Aorta (tissue), 5 donors: ENCODE data around the gene SLC13A4. TPM values are rescaled to one million over a fixed set of nuclear protein-coding genes. Genes with fewer than 3 reads are reported as not detected.

ENCODE experiments used
- ATAC-seq: fragments of 200-7000 bp; cut with Tn5 transposase; one replicate; pipeline ENCODE4 v1.9.1; 2022; ENCODE audit warnings: moderate library complexity; ENCODE audit not compliant: low FRiP score
- DNase-seq, 2 donors: peaks; one replicate each; pipeline ENCODE4 v3.0.0-alpha.2; 2020
- H3K27ac ChIP-seq, 2 donors: one replicate each; pipeline ENCODE4 v1.5.1; 2013; ENCODE audit warnings: low read length in 2 of 2, mild to moderate bottlenecking in 2 of 2, moderate library complexity in 2 of 2, control low read depth in 1 of 2, inconsistent platforms in 1 of 2, low read depth in 1 of 2
- H3K27me3 ChIP-seq, 2 donors: one replicate each; pipeline ENCODE4 v1.6.1; 2013; ENCODE audit warnings: control low read depth in 1 of 2, low read length in 1 of 2, mild to moderate bottlenecking in 1 of 2, moderate library complexity in 1 of 2; ENCODE audit not compliant: insufficient read depth in 2 of 2, control insufficient read depth in 1 of 2
- H3K36me3 ChIP-seq, 2 donors: one replicate each; pipeline ENCODE4 v1.6.1; 2013; ENCODE audit warnings: control low read depth in 1 of 2, low read length in 1 of 2, mild to moderate bottlenecking in 1 of 2; ENCODE audit not compliant: insufficient read depth in 2 of 2, control insufficient read depth in 1 of 2
- H3K4me1 ChIP-seq, 2 donors: one replicate each; pipeline ENCODE4 v1.6.1; 2013; ENCODE audit warnings: low read length in 2 of 2, control low read depth in 1 of 2, mild to moderate bottlenecking in 1 of 2, moderate library complexity in 1 of 2; ENCODE audit not compliant: insufficient read depth in 2 of 2, control insufficient read depth in 1 of 2
- H3K4me3 ChIP-seq, 2 donors: one replicate each; pipeline ENCODE4 v1.5.1; 2013; ENCODE audit warnings: low read length in 2 of 2, control low read depth in 1 of 2, mild to moderate bottlenecking in 1 of 2
- H3K9me3 ChIP-seq: one replicate; pipeline ENCODE4 v1.6.1; 2013; ENCODE audit warnings: mild to moderate bottlenecking, low read length; ENCODE audit not compliant: control insufficient read depth
- WGBS, 2 donors: extraction: QIAGEN DNeasy Blood & Tissue Kit; methylation state at CpG; one replicate each; pipeline ENCODE4 v1.1.7; 2013; 5-methylcytosine and 5-hydroxymethylcytosine counted together
- intact Hi-C, 2 donors: fragments of 100-400 bp; cut with DNase I; formaldehyde crosslinking; loops; one replicate each; pipeline versions ENCODE4 v1.14.2 to v1.15.0; 2022
- polyA plus RNA-seq, 2 donors: library from polyadenylated mRNA; stranded (reverse); fragments of 200-250 nt; gene quantifications; one replicate each; pipeline ENCODE4 v1.2.3, GENCODE V29; 2013
- total RNA-seq, 2 donors: library from RNA; stranded (reverse); fragmentation: NEBNext Ultra II Directional; extraction: Animal tissue kit (Norgen Biotek cat#: 25700); gene quantifications; one replicate each; pipeline ENCODE4 v1.2.1, GENCODE V29; 2021
- donor health status: healthy with polysubstance abuse.
- donor health status: Bipolar disorder and iron deficiency.
- donor health status: DM: no; HTN: no; CAD: no.
- donor health status: DM: no; HTN: no; CAD: no.
- donor health status: DM: yes; HTN: yes; CAD: no.

Gene SLC13A4
- total and polyA plus RNA-seq, 4 donors = 1.7 to 2.2 (median 2.0) TPM; not detected in 1

GRCh38 chr7:135712182-135712782, 15.7 kb downstream of the SLC13A4 start:
- Histone ChIP-seq H3K36me3 (no peaks in the 10 kb centered on the region), H3K9me3 (no peaks in the 10 kb centered on the region), H3K27me3 (no peaks in the 10 kb centered on the region), H3K27ac (no peak overlapping the region), H3K4me1 (no peaks in the 10 kb centered on the region), H3K4me3 (no peak overlapping the region)
- ATAC-seq (no peak), DNase-seq (no peak)
- 70 to 72% methylated on average over 4 of the region's 4 CpGs for WGBS, 2 donors
- intact Hi-C loops = loop anchor here (5.0 kb wide), 4 partner anchors 35 to 50 kb away; partner anchors contain the start of genes FAM180A (in 1 of the 2) and STMP1 (in 1 of the 2)

- H3K9me3 ChIP-seq = no peaks in the 10 kb centered on the region
- no peaks in the 10 kb centered on the region for H3K4me1 ChIP-seq
- H3K4me3 ChIP-seq = no peak overlapping the region
- H3K27me3 ChIP-seq = no peaks in the 10 kb centered on the region
- ATAC-seq (no peak), DNase-seq (no peak)
- 57 to 59% methylated on average over 8 of the region's 8 CpGs for WGBS, 2 donors
- H3K27ac ChIP-seq = no peak overlapping the region
- intact Hi-C loops = loop anchor here (5.0 kb wide), 4 partner anchors 34 to 51 kb away; partner anchors contain the start of genes FAM180A (in 1 of the 2) and STMP1 (in 1 of the 2)
- H3K36me3 ChIP-seq = no peaks in the 10 kb centered on the region
Measured at GRCh38 chr7:135711139-135711469, 16.9 kb downstream of the SLC13A4 start.

GRCh38 chr7:135710417-135711138, 17.4 kb downstream of the SLC13A4 start:
- Histone ChIP-seq H3K27me3 (no peaks in the 10 kb centered on the region), H3K4me1 (no peaks in the 10 kb centered on the region), H3K27ac (no peak overlapping the region), H3K9me3 (no peaks in the 10 kb centered on the region), H3K36me3 (no peaks in the 10 kb centered on the region), H3K4me3 (no peak overlapping the region)
- DNase-seq = no peak
- intact Hi-C loops = loop anchor here (5.0 kb wide), 4 partner anchors 33 to 52 kb away; partner anchors contain the start of genes FAM180A (in 1 of the 2) and STMP1 (in 1 of the 2)
- ATAC-seq = peak; percentile 24
- WGBS, 2 donors = 21 to 27% methylated on average over 8 to 11 of the region's 11 CpGs

- 92 to 94% methylated on average over 3 of the region's 3 CpGs for WGBS, 2 donors
- H3K9me3 ChIP-seq = no peaks in the 10 kb centered on the region
Measured at GRCh38 chr7:135709508-135709907, 18.5 kb downstream of the SLC13A4 start.

GRCh38 chr7:135708041-135708440, 19.9 kb downstream of the SLC13A4 start:
- no peaks in the 10 kb centered on the region for H3K27me3 ChIP-seq
- 89 to 90% methylated on average over 14 of the region's 14 CpGs for WGBS, 2 donors

More at GRCh38 chr7:135709508-135709907, 18.5 kb downstream of the SLC13A4 start:
- no peak for ATAC-seq
- DNase-seq = no peak
- Histone ChIP-seq H3K4me3 (no peak overlapping the region), H3K27me3 (no peaks in the 10 kb centered on the region), H3K36me3 (no peaks in the 10 kb centered on the region), H3K27ac (no peak overlapping the region), H3K4me1 (no peaks in the 10 kb centered on the region)
- intact Hi-C loops = no loop called here

GRCh38 chr7:135707570-135707966, 20.4 kb downstream of the SLC13A4 start:
- intact Hi-C loops = no loop called here
- no peak for ATAC-seq
- Histone ChIP-seq H3K27ac (no peak overlapping the region), H3K27me3 (no peaks in the 10 kb centered on the region), H3K4me3 (no peak overlapping the region), H3K4me1 (no peaks in the 10 kb centered on the region), H3K9me3 (no peaks in the 10 kb centered on the region), H3K36me3 (no peaks in the 10 kb centered on the region)
- 88 to 91% methylated on average over 5 of the region's 5 CpGs for WGBS, 2 donors
- DNase-seq = no peak

More at GRCh38 chr7:135708041-135708440, 19.9 kb downstream of the SLC13A4 start:
- H3K9me3 ChIP-seq = no peaks in the 10 kb centered on the region
- H3K4me3 ChIP-seq = no peak overlapping the region
- H3K4me1 ChIP-seq = no peaks in the 10 kb centered on the region
- no peaks in the 10 kb centered on the region for H3K36me3 ChIP-seq
- no peak for ATAC-seq
- intact Hi-C loops = no loop called here
- H3K27ac ChIP-seq = no peak overlapping the region
- DNase-seq = no peak

- H3K4me3 ChIP-seq = no peak overlapping the region
- H3K4me1 ChIP-seq = no peaks in the 10 kb centered on the region
- intact Hi-C loops = no loop called here
- 57 to 64% methylated on average over 7 of the region's 7 CpGs for WGBS, 2 donors
- H3K36me3 ChIP-seq = no peaks in the 10 kb centered on the region
- no peaks in the 10 kb centered on the region for H3K27me3 ChIP-seq
- H3K9me3 ChIP-seq = no peaks in the 10 kb centered on the region
- DNase-seq (no peak), ATAC-seq (no peak)
- no peak overlapping the region for H3K27ac ChIP-seq
Measured at GRCh38 chr7:135706858-135707569, 21.0 kb downstream of the SLC13A4 start.

- WGBS, 2 donors = 88 to 89% methylated on average over 20 of the region's 20 CpGs
- H3K4me3 ChIP-seq = no peak overlapping the region
- H3K9me3 ChIP-seq = no peaks in the 10 kb centered on the region
- intact Hi-C loops = no loop called here
- H3K27ac ChIP-seq = no peak overlapping the region
- no peaks in the 10 kb centered on the region for H3K27me3 ChIP-seq
- no peak for DNase-seq
- ATAC-seq = no peak
- H3K36me3 ChIP-seq = no peaks in the 10 kb centered on the region
- H3K4me1 ChIP-seq = no peaks in the 10 kb centered on the region
Measured at GRCh38 chr7:135706038-135706742, 21.8 kb downstream of the SLC13A4 start.
